Transverse colon (tissue), 4 donors: ENCODE data around the gene TTC21A.

ENCODE experiments used
- CTCF ChIP-seq, 5 experiments: fragments of 200-600 bp in 3 of 5; fragments of 450-650 bp in 2 of 5; sonication (generic) in 3 of 5; IDR thresholded peaks; 1 replicate in 2 of 5; 2 replicates in 3 of 5; pipeline ENCODE4 v1.5.1; 2016 to 2017; ENCODE audit warnings: antibody characterized with exemption in 5 of 5, inconsistent platforms in 3 of 5, mild to moderate bottlenecking in 2 of 5, moderate library complexity in 1 of 5
- EP300 ChIP-seq: sonication (generic); formaldehyde crosslinking; IDR thresholded peaks from one replicate; pipeline ENCODE4 v1.6.1; 2017; ENCODE audit warnings: antibody characterized with exemption, low read depth
- POLR2A ChIP-seq: fragments of 450-650 bp; IDR thresholded peaks from one replicate; pipeline ENCODE4 v1.6.1; 2016; ENCODE audit warnings: antibody characterized with exemption, mild to moderate bottlenecking, moderate library complexity
- POLR2AphosphoS5 ChIP-seq, 3 donors: sonication (generic); formaldehyde crosslinking; IDR thresholded peaks; one replicate each; pipeline ENCODE4 v1.6.1; 2016; ENCODE audit warnings: antibody characterized with exemption in 3 of 3

GRCh38 chr3:39144095-39144747, 36.7 kb downstream of the TTC21A start:
- no peak for TF ChIP-seq CTCF (IDR thresholded peaks at IDR 0.05)
- peak in 1 of 3 donors; percentile 12 for TF ChIP-seq POLR2AphosphoS5 (IDR thresholded peaks at IDR 0.05)
- TF ChIP-seq POLR2A, result no peak
- TF ChIP-seq EP300, result no peak
